GM13976 (cell line): ENCODE data around the gene TTLL11.

ENCODE experiments used
- DNase-seq: peaks from one replicate; pipeline ENCODE4 v3.0.0; 2012; ENCODE audit warnings: low spot score
- CTCF ChIP-seq: IDR thresholded peaks from 2 replicates; pipeline ENCODE4 v1.5.1; 2012; ENCODE audit warnings: borderline replicate concordance, mild to moderate bottlenecking; ENCODE audit not compliant: insufficient read depth; ENCODE audit errors: extremely low read depth, missing control alignments, control extremely low read depth
- in situ Hi-C: fragments of 300-500 bp; cut with MboI; formaldehyde crosslinking; loops from one replicate; pipeline ENCODE4 v1.12.0; 2022; ENCODE audit warnings: low sequenced_read_pairs, mixed read lengths, inconsistent platforms; ENCODE audit not compliant: unreplicated experiment

Gene TTLL11

GRCh38 chr9:122129969-122130368 lies 36.9 kb upstream of the TTLL11 start:
- DNase-seq, result no peak
- in situ Hi-C loops, result loop anchor here (10.0 kb wide), 1 partner anchor 685 kb away; no protein-coding TSS in a partner anchor
- TF ChIP-seq CTCF, result no peak

- in situ Hi-C loops, result loop anchor here (10.0 kb wide), 1 partner anchor 686 kb away; no protein-coding TSS in a partner anchor
- no peak for DNase-seq
- no peak for TF ChIP-seq CTCF
Observed at GRCh38 chr9:122128969-122129343, 35.8 kb upstream of the TTLL11 start.

- in situ Hi-C loops, result loop anchor here (10.0 kb wide), 1 partner anchor 687 kb away; no protein-coding TSS in a partner anchor
- TF ChIP-seq CTCF, result no peak
- DNase-seq, result no peak
Observed at GRCh38 chr9:122128007-122128968, 35.2 kb upstream of the TTLL11 start.

GRCh38 chr9:122127396-122127798 lies 34.3 kb upstream of the TTLL11 start:
- no peak for TF ChIP-seq CTCF

GRCh38 chr9:122126331-122127261 lies 33.5 kb upstream of the TTLL11 start:
- TF ChIP-seq CTCF, result no peak
- DNase-seq, result no peak
- in situ Hi-C loops, result loop anchor here (10.0 kb wide), 1 partner anchor 688 kb away; no protein-coding TSS in a partner anchor

More at GRCh38 chr9:122127396-122127798, 34.3 kb upstream of the TTLL11 start:
- DNase-seq, result peak; percentile 28
- in situ Hi-C loops, result loop anchor here (10.0 kb wide), 1 partner anchor 687 kb away; no protein-coding TSS in a partner anchor
